Neural progenitor cell (in vitro differentiated cells): ENCODE data around the gene EMC8. TPM values are rescaled to one million over a fixed set of nuclear protein-coding genes. Genes with fewer than 3 reads are reported as not detected.
A peak's percentile ranks its signal among the peaks of the same experiment; 100 is the strongest.
"Not testable (repeated sequence)": the region's sequence is repeated elsewhere in the genome, so short reads cannot be mapped to it uniquely, and the experiment has no call there.

ENCODE experiments used
- DNase-seq: peaks from one replicate; pipeline ENCODE4 v3.0.0-alpha.2; 2016; ENCODE audit warnings: low spot score
- H2AFZ ChIP-seq: fragments of 200-600 bp; sonication (generic); replicated peaks from 2 replicates; pipeline ENCODE4 v1.6.1; 2016; ENCODE audit warnings: antibody characterized with exemption
- H3F3A ChIP-seq: fragments of 200-600 bp; sonication (generic); 2 replicates; pipeline ENCODE4 v1.6.1; 2016; ENCODE audit warnings: antibody characterized with exemption, low read depth
- H3K27ac ChIP-seq: fragments of 200-600 bp; sonication (generic); 2 replicates; pipeline ENCODE4 v1.5.1; 2016; ENCODE audit warnings: mild to moderate bottlenecking
- H3K27me3 ChIP-seq: fragments of 200-600 bp; sonication (generic); 2 replicates; pipeline ENCODE4 v1.6.1; 2016; ENCODE audit warnings: mild to moderate bottlenecking, moderate library complexity
- H3K36me3 ChIP-seq: fragments of 200-600 bp; sonication (generic); 2 replicates; pipeline ENCODE4 v1.5.1; 2016
- H3K4me1 ChIP-seq: fragments of 200-600 bp; sonication (generic); 2 replicates; pipeline ENCODE4 v1.6.1; 2016; ENCODE audit warnings: mixed run types
- H3K4me2 ChIP-seq: fragments of 200-600 bp; sonication (generic); 2 replicates; pipeline ENCODE4 v1.6.1; 2016
- H3K4me3 ChIP-seq: fragments of 200-600 bp; sonication (generic); 2 replicates; pipeline ENCODE4 v1.5.1; 2016
- H3K79me2 ChIP-seq: fragments of 200-600 bp; sonication (generic); 2 replicates; pipeline ENCODE4 v1.6.1; 2016; ENCODE audit warnings: low read depth
- H3K9ac ChIP-seq: fragments of 200-600 bp; sonication (generic); 2 replicates; pipeline ENCODE4 v1.6.1; 2016
- H3K9me3 ChIP-seq: fragments of 200-600 bp; sonication (generic); 2 replicates; pipeline ENCODE4 v1.5.1; 2016; ENCODE audit warnings: low read depth
- H4K20me1 ChIP-seq: fragments of 200-600 bp; sonication (generic); 2 replicates; pipeline ENCODE4 v1.6.1; 2016; ENCODE audit warnings: low read depth
- H3K27ac Mint-ChIP-seq: 3 replicates; pipeline ENCODE4 v1.8.0; 2021; ENCODE audit warnings: mixed read lengths
- H3K27me3 Mint-ChIP-seq: 2 replicates; pipeline ENCODE4 v1.8.0; 2022; ENCODE audit warnings: low read depth, mild to moderate bottlenecking, inconsistent platforms, moderate library complexity, mixed read lengths; ENCODE audit not compliant: insufficient read depth
- H3K36me3 Mint-ChIP-seq: 3 replicates; pipeline ENCODE4 v1.8.0; 2021; ENCODE audit warnings: mixed read lengths
- H3K4me1 Mint-ChIP-seq: 3 replicates; pipeline ENCODE4 v1.8.0; 2021; ENCODE audit warnings: mixed read lengths
- H3K4me3 Mint-ChIP-seq: 3 replicates; pipeline ENCODE4 v1.8.0; 2021; ENCODE audit warnings: mild to moderate bottlenecking, moderate library complexity, mixed read lengths
- H3K9me3 Mint-ChIP-seq: 3 replicates; pipeline ENCODE4 v1.8.0; 2020; ENCODE audit warnings: mixed read lengths
- EZH2 ChIP-seq: fragments of 200-600 bp; sonication (generic); IDR thresholded peaks from 2 replicates; pipeline ENCODE4 v1.6.1; 2017; ENCODE audit warnings: antibody characterized with exemption, mild to moderate bottlenecking, moderate library complexity
- EZH2phosphoT487 ChIP-seq: fragments of 200-600 bp; sonication (generic); IDR thresholded peaks from 2 replicates; pipeline ENCODE4 v1.6.1; 2017; ENCODE audit warnings: antibody characterized with exemption
- total RNA-seq: library from RNA; depleted of rRNA; stranded (reverse); fragments of >200 nt; gene quantifications from 2 replicates; pipeline ENCODE4 v1.2.3, GENCODE V29; 2015; ENCODE audit warnings: low replicate concordance
- TF ChIP-seq, protein P1 (sequence below): fragments of 200-600 bp; sonication (generic); IDR thresholded peaks from 2 replicates; pipeline ENCODE4 v1.5.1; 2017; ENCODE audit warnings: antibody characterized with exemption, mild to moderate bottlenecking

The EMC8 gene
- total RNA-seq, 1 donor from 2014 or later = 25.1 TPM

DNA sequence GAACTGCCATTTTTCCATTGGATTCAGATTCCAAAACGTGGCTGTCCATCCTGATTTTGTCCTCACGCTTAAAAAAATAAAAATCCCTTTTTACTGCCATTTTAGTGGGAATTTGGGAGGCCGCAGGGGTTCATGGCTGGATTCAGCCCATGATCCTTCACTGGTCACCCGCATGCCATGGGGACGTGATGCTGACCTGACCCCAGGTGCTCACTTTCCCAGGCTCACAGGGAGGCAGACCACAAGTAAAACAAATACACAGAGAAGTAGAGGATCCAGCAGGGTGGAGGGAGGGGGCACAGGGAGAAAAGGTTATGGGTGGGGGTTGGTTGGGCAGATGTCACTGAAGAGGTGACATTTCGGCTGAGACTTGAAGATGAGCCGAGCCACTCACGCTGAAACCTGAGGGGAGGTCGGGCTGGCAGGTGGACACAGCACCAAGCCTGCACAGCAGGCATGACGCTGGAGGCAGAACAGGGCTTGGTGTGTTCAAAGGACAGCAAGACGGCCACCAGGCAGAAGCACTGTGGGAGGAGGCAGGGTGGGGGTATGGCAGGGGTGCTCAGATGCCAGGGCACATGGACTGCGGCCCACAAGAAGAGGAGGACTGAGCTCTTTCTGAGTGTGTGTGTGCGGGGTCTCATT lies 10.9 kb upstream of the EMC8 start:
- Histone ChIP-seq H3K9me3 (no peaks in the 10 kb centered on the region), H3K4me1 (peaks cover 4% of the 10 kb centered on the region), H3K27ac (no peak overlapping the region), H3K4me2 (no peak overlapping the region), H3K79me2 (no peaks in the 10 kb centered on the region), H3K36me3 (no peaks in the 10 kb centered on the region), H3K9ac (no peak overlapping the region), H3K4me3 (no peak overlapping the region), H4K20me1 (no peaks in the 10 kb centered on the region), H3K27me3 (peaks cover 21% of the 10 kb centered on the region), H3F3A (no peaks in the 10 kb centered on the region), H2AFZ (no peak overlapping the region)
- DNase-seq = no peak
- Mint-ChIP-seq H3K4me3 (no peak overlapping the region), H3K27ac (peak overlapping the region; percentile 69), H3K4me1 (peaks cover 5% of the 10 kb centered on the region), H3K36me3 (peaks cover 16% of the 10 kb centered on the region), H3K9me3 (no peaks in the 10 kb centered on the region), H3K27me3 (peaks cover 14% of the 10 kb centered on the region)
- no peak for TF ChIP-seq EZH2
- TF ChIP-seq EZH2phosphoT487 = no peak
- TF ChIP-seq, protein P1, sequence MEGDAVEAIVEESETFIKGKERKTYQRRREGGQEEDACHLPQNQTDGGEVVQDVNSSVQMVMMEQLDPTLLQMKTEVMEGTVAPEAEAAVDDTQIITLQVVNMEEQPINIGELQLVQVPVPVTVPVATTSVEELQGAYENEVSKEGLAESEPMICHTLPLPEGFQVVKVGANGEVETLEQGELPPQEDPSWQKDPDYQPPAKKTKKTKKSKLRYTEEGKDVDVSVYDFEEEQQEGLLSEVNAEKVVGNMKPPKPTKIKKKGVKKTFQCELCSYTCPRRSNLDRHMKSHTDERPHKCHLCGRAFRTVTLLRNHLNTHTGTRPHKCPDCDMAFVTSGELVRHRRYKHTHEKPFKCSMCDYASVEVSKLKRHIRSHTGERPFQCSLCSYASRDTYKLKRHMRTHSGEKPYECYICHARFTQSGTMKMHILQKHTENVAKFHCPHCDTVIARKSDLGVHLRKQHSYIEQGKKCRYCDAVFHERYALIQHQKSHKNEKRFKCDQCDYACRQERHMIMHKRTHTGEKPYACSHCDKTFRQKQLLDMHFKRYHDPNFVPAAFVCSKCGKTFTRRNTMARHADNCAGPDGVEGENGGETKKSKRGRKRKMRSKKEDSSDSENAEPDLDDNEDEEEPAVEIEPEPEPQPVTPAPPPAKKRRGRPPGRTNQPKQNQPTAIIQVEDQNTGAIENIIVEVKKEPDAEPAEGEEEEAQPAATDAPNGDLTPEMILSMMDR = no peak

DNA sequence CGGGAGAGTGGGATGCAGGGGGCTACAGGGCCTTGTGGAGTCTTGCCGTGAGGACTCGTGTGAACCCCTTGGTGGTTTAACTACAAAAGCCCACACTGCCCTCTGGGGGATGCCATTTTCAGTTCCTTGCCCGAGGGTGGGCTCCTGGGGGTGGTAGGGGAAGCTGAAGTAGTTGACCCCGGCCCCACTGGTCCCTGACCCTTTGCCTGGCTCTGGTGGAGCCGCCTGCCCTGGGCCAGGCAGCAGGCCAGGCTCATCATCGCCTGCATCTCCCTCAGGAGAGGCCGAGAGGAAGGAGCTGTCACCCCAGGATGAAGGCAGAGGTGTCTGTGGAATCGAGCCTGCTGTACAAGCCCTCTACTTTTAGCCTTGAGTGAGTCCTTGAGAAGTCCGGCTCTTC lies 10.3 kb upstream of the EMC8 start:
- TF ChIP-seq, protein P1 = no peak
- TF ChIP-seq EZH2phosphoT487 (no peak), EZH2 (no peak)
- no peak for DNase-seq
- H3K27ac Mint-ChIP-seq = no peak overlapping the region
- Histone ChIP-seq H3F3A (no peaks in the 10 kb centered on the region), H3K27me3 (peaks cover 21% of the 10 kb centered on the region), H3K27ac (no peak overlapping the region), H3K36me3 (no peaks in the 10 kb centered on the region), H4K20me1 (no peaks in the 10 kb centered on the region), H3K4me3 (no peak overlapping the region), H3K79me2 (no peaks in the 10 kb centered on the region), H2AFZ (no peak overlapping the region), H3K4me2 (no peak overlapping the region), H3K4me1 (peaks cover 4% of the 10 kb centered on the region), H3K9me3 (no peaks in the 10 kb centered on the region), H3K9ac (no peak overlapping the region)
- peaks cover 22% of the 10 kb centered on the region for H3K36me3 Mint-ChIP-seq
- H3K9me3 Mint-ChIP-seq = no peaks in the 10 kb centered on the region
- H3K27me3 Mint-ChIP-seq = peaks cover 14% of the 10 kb centered on the region
- peaks cover 5% of the 10 kb centered on the region for H3K4me1 Mint-ChIP-seq
- H3K4me3 Mint-ChIP-seq = no peak overlapping the region

DNA sequence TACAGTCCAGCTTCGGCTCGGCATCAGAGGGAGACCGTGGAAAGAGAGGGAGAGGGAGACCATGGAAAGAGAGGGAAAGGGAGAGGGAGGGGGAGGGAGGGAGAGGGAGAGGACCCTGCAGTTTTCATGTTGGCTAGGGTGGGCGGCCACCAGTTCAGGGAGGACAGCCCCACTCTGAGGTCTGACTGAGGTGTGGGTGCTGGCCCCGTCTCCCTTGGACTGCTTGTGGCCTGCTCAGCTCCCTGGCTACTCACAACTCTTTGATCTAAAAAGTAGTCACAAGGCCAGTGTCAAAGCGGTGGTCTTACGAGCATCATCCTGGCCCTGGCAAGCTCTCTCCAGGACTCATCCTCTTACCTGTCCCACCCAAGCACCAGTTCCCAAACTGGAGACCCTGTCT lies 9.6 kb upstream of the EMC8 start:
- H3K27me3 ChIP-seq = peaks cover 21% of the 10 kb centered on the region
- DNase-seq = no peak
- no peaks in the 10 kb centered on the region for H3F3A ChIP-seq
- peaks cover 4% of the 10 kb centered on the region for H3K4me1 ChIP-seq
- H3K27ac Mint-ChIP-seq = no peak overlapping the region
- H3K27ac ChIP-seq = no peak overlapping the region
- peaks cover under 1% of the 10 kb centered on the region for H3K79me2 ChIP-seq
- TF ChIP-seq EZH2 = no peak
- TF ChIP-seq, protein P1 = no peak
- no peak for TF ChIP-seq EZH2phosphoT487
- H3K9me3 Mint-ChIP-seq = no peaks in the 10 kb centered on the region
- H4K20me1 ChIP-seq = no peaks in the 10 kb centered on the region
- no peaks in the 10 kb centered on the region for H3K36me3 ChIP-seq
- no peak overlapping the region for H3K4me3 ChIP-seq
- H3K4me2 ChIP-seq = no peak overlapping the region
- H3K4me1 Mint-ChIP-seq = peaks cover 5% of the 10 kb centered on the region
- H3K36me3 Mint-ChIP-seq = peaks cover 24% of the 10 kb centered on the region
- H3K9me3 ChIP-seq = no peaks in the 10 kb centered on the region
- H3K4me3 Mint-ChIP-seq = no peak overlapping the region
- H3K27me3 Mint-ChIP-seq = peaks cover 10% of the 10 kb centered on the region
- no peak overlapping the region for H2AFZ ChIP-seq
- H3K9ac ChIP-seq = no peak overlapping the region

DNA sequence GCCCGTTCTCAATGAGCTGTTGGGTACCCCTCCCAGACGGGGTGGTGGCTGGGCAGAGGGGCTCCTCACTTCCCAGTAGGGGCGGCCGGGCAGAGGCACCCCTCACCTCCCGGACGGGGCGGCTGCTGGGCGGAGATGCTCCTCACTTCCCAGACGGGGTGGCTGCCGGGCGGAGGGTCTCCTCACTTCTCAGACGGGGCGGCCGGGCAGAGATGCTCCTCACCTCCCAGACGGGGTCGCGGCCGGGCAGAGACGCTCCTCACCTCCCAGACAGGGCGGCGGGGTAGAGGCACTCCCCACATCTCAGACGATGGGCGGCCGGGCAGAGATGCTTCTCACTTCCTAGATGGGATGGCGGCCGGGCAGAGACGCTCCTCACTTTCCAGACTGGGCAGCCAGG lies 8.8 kb upstream of the EMC8 start:
- H3K4me3 Mint-ChIP-seq, H3K4me1 Mint-ChIP-seq, H3K9me3 Mint-ChIP-seq, H3K9me3 ChIP-seq, H3K79me2 ChIP-seq, H3K4me1 ChIP-seq, H3F3A ChIP-seq, H3K27me3 Mint-ChIP-seq, H2AFZ ChIP-seq, H3K27ac ChIP-seq, H4K20me1 ChIP-seq, H3K4me3 ChIP-seq, H3K9ac ChIP-seq, H3K27ac Mint-ChIP-seq, H3K36me3 ChIP-seq, H3K4me2 ChIP-seq, DNase-seq: not testable (repeated sequence)
- peaks cover 32% of the 10 kb centered on the region for H3K36me3 Mint-ChIP-seq
- H3K27me3 ChIP-seq = peaks cover 19% of the 10 kb centered on the region

DNA sequence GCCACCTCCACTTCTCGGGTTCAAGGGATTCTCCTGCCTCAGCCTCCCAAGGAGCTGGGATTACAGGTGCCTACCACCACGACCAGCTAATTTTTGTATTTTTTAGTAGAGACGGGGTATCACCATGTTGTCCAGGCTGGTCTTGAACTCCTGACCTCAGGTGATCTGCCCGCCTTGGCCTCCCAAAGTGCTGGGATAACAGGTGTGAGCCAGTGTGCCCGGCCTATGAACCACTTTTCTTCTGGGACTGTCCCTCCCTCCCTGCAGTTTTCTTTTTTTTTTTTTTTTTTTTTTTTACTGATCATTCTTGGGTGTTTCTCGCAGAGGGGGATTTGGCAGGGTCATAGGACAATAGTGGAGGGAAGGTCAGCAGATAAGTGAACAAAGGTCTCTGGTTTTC lies 8.0 kb upstream of the EMC8 start:
- H3K4me1 ChIP-seq, H3K27me3 Mint-ChIP-seq, H2AFZ ChIP-seq, H3K36me3 ChIP-seq, H3K9me3 Mint-ChIP-seq, H3K27ac Mint-ChIP-seq, H3K4me2 ChIP-seq, H3K9ac ChIP-seq, DNase-seq, H3F3A ChIP-seq, H3K4me1 Mint-ChIP-seq, H3K9me3 ChIP-seq, H3K27ac ChIP-seq, H4K20me1 ChIP-seq, H3K4me3 Mint-ChIP-seq, H3K4me3 ChIP-seq: not testable (repeated sequence)
- Histone ChIP-seq H3K79me2 (peaks cover 16% of the 10 kb centered on the region), H3K27me3 (peaks cover 11% of the 10 kb centered on the region)
- H3K36me3 Mint-ChIP-seq = peaks cover 38% of the 10 kb centered on the region
